A549 treated with Hydrocortisone at 1 μM for 4 hours (cell line): ENCODE measurements around the gene BCL2L15. TPM values are rescaled to one million over a fixed set of nuclear protein-coding genes. Genes with fewer than 3 reads are reported as not detected.

ENCODE experiments used
- total RNA-seq: library from RNA; stranded (reverse); fragments of 200-300 nt; extraction: Qiagen RNA extraction; gene quantifications from 5 replicates; pipeline ENCODE4 v1.2.3, GENCODE V29; 2022

BCL2L15 gene
- total RNA-seq: 0.52 to 0.73 TPM (median 0.61 TPM) in 5 replicates

GRCh38 chr1:113887402-113888175 lies at the start of gene BCL2L15:
BCL2L15 (minus strand) TSS chr1:113887581; CDS start chr1:113887375, 206 bp downstream.

DNA sequence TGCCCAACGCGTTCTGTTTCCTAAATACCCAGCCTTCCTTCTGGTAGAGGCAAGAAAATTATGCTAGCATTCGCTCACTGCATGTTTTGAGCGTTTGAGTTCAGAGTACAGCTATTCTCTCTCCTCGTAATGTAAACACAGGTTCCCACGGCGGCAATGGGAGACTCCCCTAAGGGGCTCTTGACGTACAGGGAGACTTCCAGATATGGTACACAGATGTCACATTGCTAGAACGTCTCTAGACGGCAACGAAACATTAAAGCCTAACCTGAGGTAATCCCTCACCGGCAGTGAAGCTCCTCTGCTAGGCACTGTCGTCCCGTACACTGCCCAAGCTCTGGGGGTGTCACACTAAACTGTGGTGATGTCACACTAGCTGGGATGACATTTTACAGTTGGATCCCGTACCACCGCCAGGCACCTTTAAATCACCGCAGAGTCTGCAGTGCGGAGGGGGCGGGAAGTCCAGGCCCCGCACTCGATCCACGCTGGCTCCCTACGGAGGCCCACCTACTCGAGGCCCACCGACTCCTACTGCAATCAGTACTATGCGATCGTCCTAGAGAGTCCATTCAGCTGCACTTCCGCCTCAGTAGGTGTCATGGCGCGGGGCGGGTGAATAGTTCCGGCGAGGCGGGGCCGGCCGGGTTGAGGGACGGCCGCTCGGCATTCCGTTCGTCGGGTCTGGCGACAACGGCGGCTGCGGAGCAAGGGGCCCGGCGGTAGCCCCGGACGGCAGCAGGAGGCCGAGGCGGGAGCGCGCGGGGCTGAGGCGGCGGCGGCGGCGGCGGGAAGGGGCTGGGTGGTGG lies 41.8 kb upstream of the BCL2L15 start, which contains the start of gene HIPK1:
TSS of gene HIPK1 (plus strand) at position 384 of the 809 bp plus-strand sequence.

GRCh38 chr1:113904674-113905434 lies 17.5 kb upstream of the BCL2L15 start, which contains the start of the genes AP4B1 and DCLRE1B:
AP4B1 (minus strand) TSS chr1:113904799; CDS start chr1:113904717, 82 bp downstream.
DCLRE1B (plus strand) TSS chr1:113905326; CDS start chr1:113905587, 261 bp downstream.

GRCh38 chr1:113871597-113872113 lies 15.7 kb downstream of the BCL2L15 start, which contains the start of gene PTPN22:
PTPN22 (minus strand) TSS chr1:113871712.

Other genes with a start within 250 kb of the BCL2L15 start
- 11.7 to 14.6 TPM (median 12.8 TPM) in 5 replicates for gene PHTF1, start 128.1 kb downstream of the BCL2L15 start, total RNA-seq
- 2.9 to 4.7 TPM (median 3.5 TPM) in 5 replicates for gene RSBN1, start 75.1 kb downstream of the BCL2L15 start, total RNA-seq
- not detected in 5 replicates for gene PTPN22, start 15.9 kb downstream of the BCL2L15 start, total RNA-seq
- 7.5 to 9.7 TPM (median 9.0 TPM) in 5 replicates for gene AP4B1, start 17.2 kb upstream of the BCL2L15 start, total RNA-seq
- gene DCLRE1B, start 17.7 kb upstream of the BCL2L15 start, total RNA-seq: 8.2 to 11.1 TPM (median 8.6 TPM) in 5 replicates
- gene HIPK1, start 41.7 kb upstream of the BCL2L15 start, total RNA-seq: 13.4 to 16.6 TPM (median 15.2 TPM) in 5 replicates
- 3.8 to 4.3 TPM (median 4.0 TPM) in 5 replicates for gene OLFML3, start 91.9 kb upstream of the BCL2L15 start, total RNA-seq